Fibroblast of pulmonary artery (primary cell): ENCODE results near the gene MYO5B.

Experiments
- DNase-seq: peaks from one replicate; pipeline ENCODE4 v3.0.0-alpha.2; 2010; ENCODE audit warnings: low read depth
- H3K4me3 ChIP-seq: replicated peaks from 2 replicates; pipeline ENCODE4 v1.5.1; 2011; ENCODE audit warnings: low read depth, mild to moderate bottlenecking, control low read depth, low read length, moderate library complexity
- TF ChIP-seq, protein P1 (sequence below): IDR thresholded peaks from 2 replicates; pipeline ENCODE4 v1.5.1; 2011; ENCODE audit warnings: mild to moderate bottlenecking, control low read depth, low read length, inconsistent platforms; ENCODE audit errors: missing control alignments

The MYO5B gene

DNA sequence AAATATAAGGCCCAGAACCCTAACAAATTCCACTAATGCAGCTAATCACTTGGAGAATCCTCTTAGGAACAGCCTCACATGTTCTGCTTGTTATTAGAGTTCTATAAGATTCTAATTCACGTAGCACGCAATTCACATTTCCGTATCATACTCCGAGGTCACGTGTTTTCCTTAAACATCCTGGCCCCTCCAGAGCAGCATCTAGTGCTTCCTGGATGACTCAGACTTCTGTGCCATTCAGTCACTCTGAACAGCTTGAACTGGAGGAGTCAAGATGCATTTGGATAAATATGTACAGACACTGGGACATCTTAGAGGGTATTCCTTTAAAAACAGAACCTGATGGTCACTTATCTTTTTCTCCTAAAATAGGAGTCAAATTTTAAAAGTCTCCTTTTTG lies 156.5 kb downstream of the MYO5B start:
- peak; percentile 29 for DNase-seq
- H3K4me3 ChIP-seq = no peak overlapping the region
- TF ChIP-seq, protein P1, sequence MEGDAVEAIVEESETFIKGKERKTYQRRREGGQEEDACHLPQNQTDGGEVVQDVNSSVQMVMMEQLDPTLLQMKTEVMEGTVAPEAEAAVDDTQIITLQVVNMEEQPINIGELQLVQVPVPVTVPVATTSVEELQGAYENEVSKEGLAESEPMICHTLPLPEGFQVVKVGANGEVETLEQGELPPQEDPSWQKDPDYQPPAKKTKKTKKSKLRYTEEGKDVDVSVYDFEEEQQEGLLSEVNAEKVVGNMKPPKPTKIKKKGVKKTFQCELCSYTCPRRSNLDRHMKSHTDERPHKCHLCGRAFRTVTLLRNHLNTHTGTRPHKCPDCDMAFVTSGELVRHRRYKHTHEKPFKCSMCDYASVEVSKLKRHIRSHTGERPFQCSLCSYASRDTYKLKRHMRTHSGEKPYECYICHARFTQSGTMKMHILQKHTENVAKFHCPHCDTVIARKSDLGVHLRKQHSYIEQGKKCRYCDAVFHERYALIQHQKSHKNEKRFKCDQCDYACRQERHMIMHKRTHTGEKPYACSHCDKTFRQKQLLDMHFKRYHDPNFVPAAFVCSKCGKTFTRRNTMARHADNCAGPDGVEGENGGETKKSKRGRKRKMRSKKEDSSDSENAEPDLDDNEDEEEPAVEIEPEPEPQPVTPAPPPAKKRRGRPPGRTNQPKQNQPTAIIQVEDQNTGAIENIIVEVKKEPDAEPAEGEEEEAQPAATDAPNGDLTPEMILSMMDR = no peak

DNA sequence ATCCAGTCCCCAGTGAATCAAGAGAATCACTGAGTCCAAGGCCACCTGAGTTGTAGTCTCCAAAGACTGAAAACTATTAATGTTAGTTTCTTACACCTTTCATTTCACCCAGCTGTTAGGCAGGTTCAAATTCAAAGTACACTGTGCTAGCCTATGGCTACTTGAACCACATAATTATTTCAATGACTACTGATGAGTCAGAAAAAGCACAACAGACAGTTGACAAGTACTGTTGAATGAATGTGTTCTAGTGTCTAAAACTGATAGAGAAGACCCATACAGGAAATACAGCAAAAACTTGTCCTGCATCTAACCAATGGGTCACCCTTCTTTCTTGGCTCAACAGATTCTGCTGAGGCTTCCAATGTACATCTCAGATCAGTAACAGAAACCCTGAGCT lies 160.9 kb downstream of the MYO5B start:
- DNase-seq = no peak
- TF ChIP-seq, protein P1 = no peak
- H3K4me3 ChIP-seq = no peak overlapping the region

DNA sequence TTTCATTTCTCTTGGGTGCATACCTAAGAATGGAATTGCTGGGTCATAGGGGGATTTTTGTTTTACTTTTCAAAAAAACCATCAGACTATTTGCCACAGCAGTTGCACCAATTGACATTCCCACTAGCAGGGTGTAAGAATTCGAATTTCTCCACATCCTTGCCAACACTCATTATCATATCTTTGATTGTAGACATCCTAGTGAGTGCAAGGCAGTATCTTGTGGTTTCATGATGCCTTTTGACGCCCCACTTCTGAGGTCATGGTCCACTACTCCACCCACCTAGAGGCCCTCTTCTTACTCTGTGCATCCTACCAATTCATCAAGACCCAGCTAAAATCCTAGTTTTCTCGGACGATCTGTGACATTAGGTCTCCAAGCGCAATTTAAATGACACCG lies 161.9 kb downstream of the MYO5B start:
- TF ChIP-seq, protein P1 = no peak

DNA sequence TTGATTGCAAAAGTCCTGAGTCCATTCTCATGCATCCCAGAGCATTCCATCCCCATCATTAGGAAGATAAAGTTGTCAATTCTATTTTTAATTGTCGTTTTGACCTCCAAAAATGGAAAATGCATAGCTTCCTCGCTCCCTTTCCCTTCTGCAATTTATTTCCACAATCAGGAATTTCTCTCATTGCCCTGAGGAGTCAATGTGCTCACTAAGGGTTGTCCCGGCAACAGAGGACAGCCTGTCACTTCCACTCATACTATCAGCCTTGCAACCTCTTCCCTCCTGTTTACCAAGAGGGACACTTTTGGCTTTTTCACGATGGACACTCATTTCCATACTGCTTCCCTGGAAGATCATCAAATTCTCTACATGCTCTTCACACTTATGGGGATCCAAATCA lies 164.8 kb downstream of the MYO5B start:
- TF ChIP-seq, protein P1 = no peak
- no peak for DNase-seq
- H3K4me3 ChIP-seq = no peak overlapping the region

More for the DNA sequence above, 161.9 kb downstream of the MYO5B start:
- no peak for DNase-seq
- no peak overlapping the region for H3K4me3 ChIP-seq

DNA sequence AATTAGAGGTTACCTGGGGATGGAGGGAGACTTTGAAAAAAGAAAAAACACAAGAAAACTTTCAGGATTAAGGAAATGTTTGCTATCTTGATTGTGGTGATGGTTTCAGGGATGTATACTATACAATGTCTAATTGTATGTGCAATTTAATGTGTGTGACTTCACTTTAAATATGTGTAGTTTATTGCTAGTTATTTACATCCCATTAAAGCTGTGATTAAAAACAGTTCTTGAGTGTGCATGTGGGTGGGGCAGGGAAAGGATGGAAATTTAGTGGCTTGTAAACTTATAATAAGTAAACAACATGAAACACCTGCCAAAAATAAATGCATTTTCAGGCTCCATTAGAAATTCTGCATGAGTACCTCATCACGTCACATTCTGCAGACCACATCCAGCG lies 167.0 kb downstream of the MYO5B start:
- DNase-seq = no peak
- no peak overlapping the region for H3K4me3 ChIP-seq
- TF ChIP-seq, protein P1 = no peak

DNA sequence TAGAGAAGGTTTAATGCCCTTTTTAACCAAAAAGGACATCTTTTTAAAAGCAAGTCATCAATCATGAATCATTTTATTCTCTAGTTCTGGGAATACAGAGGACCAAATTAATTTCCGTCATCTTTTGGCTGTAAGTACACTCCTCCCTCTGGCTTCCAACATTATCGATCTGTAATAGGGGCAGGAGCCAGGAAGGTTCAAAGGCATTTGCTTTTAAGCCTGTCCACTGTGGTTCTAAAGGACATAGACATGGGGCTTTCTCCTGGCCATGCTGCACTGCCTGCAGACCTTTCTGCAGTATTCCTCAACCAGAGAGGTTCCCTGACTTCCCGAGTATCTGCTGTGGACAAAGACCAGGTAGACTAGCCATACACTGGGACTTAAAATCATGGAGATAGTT lies 170.5 kb downstream of the MYO5B start:
- no peak overlapping the region for H3K4me3 ChIP-seq
- no peak for DNase-seq
- TF ChIP-seq, protein P1 = no peak

DNA sequence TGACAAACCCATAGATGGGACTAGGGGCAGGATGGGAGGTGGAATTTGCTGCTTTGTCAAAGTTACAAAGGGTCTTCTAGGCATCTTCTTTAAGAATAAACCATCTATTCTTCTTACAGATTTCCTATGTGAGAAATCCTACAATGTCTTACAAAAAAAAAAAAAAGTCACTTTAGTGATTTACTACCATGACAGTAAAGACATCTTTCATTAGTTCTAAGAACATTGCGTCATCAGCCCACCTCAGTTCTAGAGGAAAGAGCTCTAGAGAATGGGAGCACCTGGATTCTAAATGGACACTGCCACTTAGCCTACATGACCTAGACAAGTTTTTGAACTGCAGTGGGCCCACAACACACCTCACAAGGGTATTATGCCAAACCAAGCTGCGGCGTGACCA lies 172.0 kb downstream of the MYO5B start:
- TF ChIP-seq, protein P1 = no peak
- no peak overlapping the region for H3K4me3 ChIP-seq
- no peak for DNase-seq
